HEK293 (cell line): ENCODE results near the gene CYTH4.

Source experiments
- CTCF ChIA-PET: fragments of 350-600 bp; formaldehyde crosslinking; extraction: SDS; loops from one replicate; lab custom pipeline; 2021; ENCODE audit warnings: antibody characterized with exemption; lab: Yijun Ruan, JAX
- POLR2A ChIA-PET: fragments of 300-600 bp; formaldehyde crosslinking; extraction: SDS; loops from one replicate; lab custom pipeline; 2020; ENCODE audit warnings: antibody characterized with exemption, inconsistent platforms; lab: Yijun Ruan, JAX
- H3K27ac ChIP-seq: fragments of 200-500 bp; sonication (Bioruptor generic); 2 replicates; pipeline ENCODE4 v1.5.1; 2014; ENCODE audit warnings: low read depth, low read length, control low read depth, inconsistent platforms; ENCODE audit errors: extremely low read depth
- H3K36me3 ChIP-seq, 2 experiments: fragments of 200-500 bp in 1 of 2; sonication (Bioruptor generic) in 1 of 2; 1 replicate in 1 of 2; 2 replicates in 1 of 2; pipeline ENCODE4 v1.5.1; 2014 to 2017; ENCODE audit warnings: inconsistent platforms in 2 of 2, low read length in 2 of 2; ENCODE audit not compliant: control insufficient read depth in 2 of 2, insufficient read depth in 1 of 2
- H3K4me1 ChIP-seq: fragments of 200-500 bp; sonication (Bioruptor generic); 2 replicates; pipeline ENCODE4 v1.5.1; 2014; ENCODE audit warnings: mild to moderate bottlenecking, low read length, inconsistent platforms; ENCODE audit not compliant: control insufficient read depth, insufficient read depth
- H3K4me3 ChIP-seq: 2 replicates; pipeline ENCODE4 v1.5.1; 2011; ENCODE audit warnings: low read depth, mild to moderate bottlenecking, control low read depth, low read length, moderate library complexity
- H3K9me3 ChIP-seq: fragments of 200-500 bp; sonication (Bioruptor generic); 2 replicates; pipeline ENCODE4 v1.5.1; 2014; ENCODE audit warnings: low read depth, low read length, inconsistent platforms; ENCODE audit not compliant: control insufficient read depth, insufficient read depth
- FEZF1 ChIP-seq: fragments of 450-650 bp; formaldehyde crosslinking; IDR thresholded peaks from 2 replicates; pipeline ENCODE4 v1.5.1; 2016; ENCODE audit warnings: missing biosample characterization, missing genetic modification characterization
- HIC1 ChIP-seq: fragments of 450-650 bp; formaldehyde crosslinking; IDR thresholded peaks from 2 replicates; pipeline ENCODE4 v1.5.1; 2016; ENCODE audit warnings: missing biosample characterization, missing genetic modification characterization
- KLF16 ChIP-seq: fragments of 450-650 bp; formaldehyde crosslinking; IDR thresholded peaks from 2 replicates; pipeline ENCODE4 v1.5.1; 2017; ENCODE audit warnings: missing biosample characterization, missing genetic modification characterization
- KLF9 ChIP-seq: fragments of 450-650 bp; formaldehyde crosslinking; IDR thresholded peaks from 2 replicates; pipeline ENCODE4 v1.5.1; 2016; ENCODE audit warnings: missing biosample characterization, missing genetic modification characterization, low read depth
- SP3 ChIP-seq: fragments of 450-650 bp; formaldehyde crosslinking; IDR thresholded peaks from 2 replicates; pipeline ENCODE4 v1.5.1; 2016; ENCODE audit warnings: missing biosample characterization, missing genetic modification characterization
- YY1 ChIP-seq: fragments of 450-650 bp; formaldehyde crosslinking; IDR thresholded peaks from 2 replicates; pipeline ENCODE4 v1.5.1; 2018; ENCODE audit warnings: missing biosample characterization, missing genetic modification characterization
- ZBTB1 ChIP-seq: fragments of 450-650 bp; formaldehyde crosslinking; IDR thresholded peaks from 2 replicates; pipeline ENCODE4 v1.5.1; 2016; ENCODE audit warnings: missing biosample characterization, missing genetic modification characterization
- ZBTB49 ChIP-seq: fragments of 450-650 bp; formaldehyde crosslinking; IDR thresholded peaks from 2 replicates; pipeline ENCODE4 v1.5.1; 2016; ENCODE audit warnings: missing biosample characterization, missing genetic modification characterization, low read depth
- ZNF157 ChIP-seq: fragments of 450-650 bp; formaldehyde crosslinking; IDR thresholded peaks from 2 replicates; pipeline ENCODE4 v1.5.1; 2016; ENCODE audit warnings: missing biosample characterization, missing genetic modification characterization
- ZNF16 ChIP-seq: fragments of 450-650 bp; formaldehyde crosslinking; IDR thresholded peaks from 2 replicates; pipeline ENCODE4 v1.5.1; 2016; ENCODE audit warnings: low read depth, missing biosample characterization, missing genetic modification characterization
- ZNF174 ChIP-seq: fragments of 450-650 bp; formaldehyde crosslinking; IDR thresholded peaks from 2 replicates; pipeline ENCODE4 v1.5.0; 2017; ENCODE audit warnings: missing biosample characterization, mild to moderate bottlenecking, missing genetic modification characterization
- ZNF175 ChIP-seq: fragments of 450-650 bp; formaldehyde crosslinking; IDR thresholded peaks from 2 replicates; pipeline ENCODE4 v1.5.1; 2016; ENCODE audit warnings: missing biosample characterization, missing genetic modification characterization
- ZNF24 ChIP-seq: fragments of 450-650 bp; formaldehyde crosslinking; IDR thresholded peaks from 2 replicates; pipeline ENCODE4 v1.5.1; 2016; ENCODE audit warnings: missing biosample characterization, missing genetic modification characterization
- ZNF391 ChIP-seq: fragments of 450-650 bp; formaldehyde crosslinking; IDR thresholded peaks from 2 replicates; pipeline ENCODE4 v1.5.1; 2016; ENCODE audit warnings: low read depth, missing biosample characterization, missing genetic modification characterization, borderline replicate concordance
- ZNF433 ChIP-seq: fragments of 450-650 bp; formaldehyde crosslinking; IDR thresholded peaks from 2 replicates; pipeline ENCODE4 v1.5.1; 2016; ENCODE audit warnings: missing biosample characterization, missing genetic modification characterization, low read depth
- ZNF449 ChIP-seq: fragments of 450-650 bp; formaldehyde crosslinking; IDR thresholded peaks from 2 replicates; pipeline ENCODE4 v1.5.1; 2017; ENCODE audit warnings: missing biosample characterization, mild to moderate bottlenecking, missing genetic modification characterization, moderate library complexity
- ZNF561 ChIP-seq: fragments of 450-650 bp; IDR thresholded peaks from 2 replicates; pipeline ENCODE4 v1.5.1; 2018; ENCODE audit warnings: missing biosample characterization, missing genetic modification characterization, borderline replicate concordance
- ZNF660 ChIP-seq: fragments of 450-650 bp; IDR thresholded peaks from 2 replicates; pipeline ENCODE4 v1.5.1; 2018; ENCODE audit warnings: missing biosample characterization, mild to moderate bottlenecking, missing genetic modification characterization
- ZNF692 ChIP-seq: fragments of 450-650 bp; formaldehyde crosslinking; IDR thresholded peaks from 2 replicates; pipeline ENCODE4 v1.5.1; 2016; ENCODE audit warnings: missing biosample characterization, missing genetic modification characterization
- ZSCAN23 ChIP-seq: fragments of 450-650 bp; formaldehyde crosslinking; IDR thresholded peaks from 2 replicates; pipeline ENCODE4 v1.5.1; 2016; ENCODE audit warnings: missing biosample characterization, missing genetic modification characterization
- ZXDB ChIP-seq: fragments of 450-650 bp; formaldehyde crosslinking; IDR thresholded peaks from 2 replicates; pipeline ENCODE4 v1.5.1; 2016; ENCODE audit warnings: missing biosample characterization, missing genetic modification characterization

CYTH4 gene

GRCh38 chr22:37303821-37304274 is 21.5 kb downstream of the CYTH4 start:
- H3K27ac ChIP-seq: no peak overlapping the region
- TF ChIP-seq ZNF157 (tag by site-specific recombination) (no peak), ZNF391 (tag by site-specific recombination) (no peak), ZXDB (tag by site-specific recombination) (no peak), ZNF561 (tag by site-specific recombination) (no peak), ZNF175 (tag by site-specific recombination) (no peak), ZNF24 (tag by site-specific recombination) (no peak), HIC1 (tag by site-specific recombination) (no peak), ZNF433 (tag by site-specific recombination) (no peak), ZBTB49 (tag by site-specific recombination) (no peak), ZSCAN23 (tag by site-specific recombination) (no peak), ZNF660 (tag by site-specific recombination) (no peak), ZBTB1 (no peak)
- no peaks in the 10 kb centered on the region for H3K36me3 ChIP-seq
- H3K4me1 ChIP-seq: 0 out of 2 replicates have a peak, but pooled peaks cover 4% of the 10 kb centered on the region
- ChIA-PET POLR2A (no interaction called here), CTCF (interaction anchor here (0.8 to 1.8 kb wide), 5 partner anchors 13 to 154 kb away, joined by 3 to 10 read pairs (median 7); no protein-coding TSS in a partner anchor)
- no peak overlapping the region for H3K4me3 ChIP-seq
- no peaks in the 10 kb centered on the region for H3K9me3 ChIP-seq

GRCh38 chr22:37304595-37305343 is 22.5 kb downstream of the CYTH4 start:
- no peak overlapping the region for H3K4me3 ChIP-seq
- 0 out of 2 replicates have a peak, but pooled peaks cover 4% of the 10 kb centered on the region for H3K4me1 ChIP-seq
- no peak overlapping the region for H3K27ac ChIP-seq
- ChIA-PET POLR2A (no interaction called here), CTCF (interaction anchor here (0.8 to 1.8 kb wide), 6 partner anchors 12 to 153 kb away, joined by 3 to 10 read pairs (median 6); no protein-coding TSS in a partner anchor)
- no peaks in the 10 kb centered on the region for H3K9me3 ChIP-seq
- no peaks in the 10 kb centered on the region for H3K36me3 ChIP-seq
- no peak for TF ChIP-seq YY1 (tag by site-specific recombination)
- TF ChIP-seq ZNF692: no peak
- TF ChIP-seq KLF16 (tag by site-specific recombination): no peak
- no peak for TF ChIP-seq ZNF16 (tag by site-specific recombination)
- TF ChIP-seq ZNF174: no peak
- no peak for TF ChIP-seq KLF9 (tag by site-specific recombination)
- no peak for TF ChIP-seq ZNF449
- TF ChIP-seq FEZF1 (tag by site-specific recombination): no peak
- no peak for TF ChIP-seq SP3
